ENCODE measurements around the gene PRPF39.
"Not testable (repeated sequence)": the region's sequence is repeated elsewhere in the genome, so short reads cannot be mapped to it uniquely, and the experiment has no call there.

PRPF39 gene

GRCh38 chr14:45140661-45141187, 56.8 kb downstream of the PRPF39 start:
- DNase-seq, result no peak

DNA sequence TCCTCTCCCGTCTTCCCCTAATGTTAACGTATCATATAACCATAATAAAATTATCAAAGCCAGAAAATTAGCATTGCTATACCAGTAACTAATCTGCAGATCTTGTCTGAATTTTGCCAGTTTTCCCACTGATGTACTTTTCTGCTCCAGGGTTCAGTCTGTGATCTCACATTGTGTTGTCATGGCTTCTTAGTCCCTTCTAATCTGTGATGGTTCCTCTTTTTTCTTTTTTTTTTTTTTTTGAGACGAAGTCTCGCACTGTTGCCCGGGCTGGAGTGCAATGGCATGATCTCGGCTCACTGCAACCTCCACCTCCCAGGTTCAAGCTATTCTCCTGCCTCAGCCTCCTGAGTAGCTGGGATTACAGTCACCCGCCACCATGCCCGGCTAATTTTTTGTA, 58.2 kb downstream of the PRPF39 start:
- DNase-seq, result not testable (repeated sequence)

DNA sequence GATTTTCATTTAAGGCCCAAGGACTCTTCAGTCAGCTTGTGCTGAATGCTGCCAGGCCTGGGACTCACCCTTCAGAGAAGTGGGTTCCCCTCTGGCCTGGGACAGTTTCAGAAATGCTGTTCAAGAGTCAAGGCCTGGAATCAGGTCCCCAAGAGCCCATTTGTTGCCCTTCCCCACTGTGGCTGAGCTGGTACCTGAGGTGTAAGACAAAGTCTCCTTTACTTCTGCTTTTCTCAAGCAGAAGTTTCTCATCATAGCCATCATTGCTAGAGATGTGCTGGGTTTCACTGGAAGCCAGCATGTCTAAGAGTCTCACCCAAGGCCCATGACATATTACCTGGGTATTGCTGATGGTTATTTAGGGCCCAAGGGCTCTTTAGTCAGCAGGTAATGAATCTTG, 60.7 kb downstream of the PRPF39 start:
- DNase-seq, result no peak

- no peak for DNase-seq
Observed at GRCh38 chr14:45145214-45145613, 61.3 kb downstream of the PRPF39 start.

DNA sequence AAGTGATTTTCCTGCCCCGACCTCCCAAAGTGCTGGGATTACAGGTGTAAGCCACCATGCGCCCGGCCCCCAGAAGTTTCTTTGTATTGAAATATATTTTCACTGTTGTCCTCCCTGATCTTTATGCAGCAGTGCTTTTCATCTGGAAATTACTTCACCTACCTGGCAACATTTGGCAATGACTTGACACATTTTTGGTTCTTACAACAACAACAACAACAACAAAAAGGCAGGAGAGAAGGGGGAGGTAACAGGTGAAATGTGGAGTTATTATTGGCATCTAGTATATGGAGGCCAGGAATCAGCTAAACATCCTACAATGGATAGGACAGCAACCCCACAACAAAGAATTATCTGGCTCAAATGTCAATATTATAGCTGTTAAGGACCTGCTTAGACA, 65.7 kb downstream of the PRPF39 start:
- DNase-seq, result no peak

DNA sequence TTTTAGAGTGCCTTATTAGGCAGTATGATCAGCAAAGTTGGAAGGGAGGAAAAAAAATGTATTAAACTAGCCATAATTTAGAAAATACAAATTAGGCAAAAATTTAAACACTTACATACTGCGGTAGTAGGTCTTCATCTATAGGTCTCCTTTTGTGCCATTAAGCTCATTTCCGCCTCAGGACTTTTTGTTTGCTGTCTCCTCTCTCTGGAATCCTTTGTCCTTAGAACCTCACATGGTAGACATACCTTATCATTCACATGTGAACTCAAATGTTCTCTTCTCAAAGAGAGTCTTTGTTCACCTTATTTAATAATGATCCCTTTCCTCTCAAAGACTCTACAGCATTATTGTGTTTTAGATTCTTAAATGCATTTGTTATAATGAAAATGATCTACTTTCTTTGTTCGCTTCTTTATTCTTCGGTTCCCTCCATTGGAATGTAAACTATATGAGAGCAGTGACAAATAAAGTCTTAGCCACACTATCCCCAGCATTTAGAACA, 66.5 kb downstream of the PRPF39 start:
- DNase-seq, result no peak

DNA sequence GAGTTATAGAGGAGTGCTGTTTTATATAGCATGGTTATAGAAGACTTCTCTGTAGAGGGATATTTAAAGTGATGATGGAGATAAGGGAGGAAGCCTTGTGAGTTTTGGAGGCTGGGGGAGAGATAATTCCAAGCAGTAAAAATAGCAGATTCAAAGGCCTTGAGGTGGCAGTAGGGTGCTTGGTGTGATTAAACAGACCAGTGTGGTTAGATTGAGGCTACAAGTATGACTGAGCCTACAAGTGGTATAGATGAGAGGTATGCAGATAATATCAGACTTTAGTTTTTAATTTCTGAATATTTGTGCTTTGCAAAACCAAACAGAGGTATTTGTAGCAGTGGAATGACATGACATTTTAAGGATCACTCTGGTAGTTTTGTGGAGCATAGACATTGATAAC, 72.2 kb downstream of the PRPF39 start:
- DNase-seq, result no peak

Data from NCI-H748 treated with DMSO at 0.1 percent for 48 hours (cell line).